HCT116 (cell line): ENCODE data around the gene CAPZA2. TPM values are rescaled to one million over a fixed set of nuclear protein-coding genes. Genes with fewer than 3 reads are reported as not detected.

ENCODE experiments used
- ATAC-seq: fragments of 200-7000 bp; cut with Tn5 transposase; 2 replicates; pipeline ENCODE4 v1.9.1; 2020; ENCODE audit warnings: mild to moderate bottlenecking, moderate library complexity
- BruUV-seq: library from RNA; stranded (reverse); fragments of 400-500 nt; replicated peaks from 2 replicates; lab custom pipeline; 2021; lab: Mats Ljungman, UMichigan
- CTCF ChIA-PET: fragments of 300-600 bp; sonication (Branson Sonifier 250); formaldehyde crosslinking; loops from one replicate; lab custom pipeline; 2021; ENCODE audit warnings: antibody characterized with exemption; lab: Charles Lee
- POLR2A ChIA-PET: fragments of 300-600, 350-600 bp; sonication (Branson Sonifier 250); formaldehyde crosslinking; loops from one replicate; lab custom pipeline; 2021; ENCODE audit warnings: antibody characterized with exemption; lab: Charles Lee
- RAD21 ChIA-PET, 2 experiments: fragments of 300-600 bp; sonication (Branson Sonifier 250); formaldehyde crosslinking; loops; one replicate each; lab custom pipeline; 2023; ENCODE audit warnings: low total read pairs in 2 of 2; ENCODE audit not compliant: uncharacterized antibody in 2 of 2, unreplicated experiment in 2 of 2, low non-redundant PET in 1 of 2; lab: Charles Lee
- DNase-seq: peaks from one replicate; pipeline ENCODE4 v3.0.0-alpha.2; 2010; ENCODE audit warnings: low read depth, low spot score
- H2AFZ ChIP-seq: fragments of 200-600 bp; shearing (Covaris generic), sonication (generic); 2 replicates; pipeline ENCODE4 v1.6.1; 2017; ENCODE audit warnings: low read depth, mixed run types, mixed read lengths, antibody characterized with exemption, low read length; ENCODE audit not compliant: poor library complexity, severe bottlenecking
- H3K27ac ChIP-seq: 2 replicates; pipeline ENCODE4 v1.5.1; 2012; ENCODE audit warnings: low read depth, low read length
- H3K27me3 ChIP-seq: fragments of 200-600 bp; sonication (generic); 2 replicates; pipeline ENCODE4 v1.6.1; 2016; ENCODE audit warnings: mixed run types, low read length, mixed read lengths; ENCODE audit not compliant: insufficient read depth
- H3K36me3 ChIP-seq, 2 experiments: fragments of 200-500 bp in 1 of 2; fragments of 200-600 bp in 1 of 2; sonication (Bioruptor generic) in 1 of 2; sonication (generic) in 1 of 2; 2 replicates each; pipeline versions ENCODE4 v1.5.1 to v1.6.1; 2014 to 2016; ENCODE audit warnings: low read length in 2 of 2, inconsistent platforms in 1 of 2, mixed read lengths in 1 of 2, mixed run types in 1 of 2; ENCODE audit not compliant: insufficient read depth in 2 of 2, control insufficient read depth in 1 of 2
- H3K4me1 ChIP-seq, 2 experiments: fragments of 200-600 bp in 1 of 2; sonication (generic) in 1 of 2; 2 replicates each; pipeline versions ENCODE4 v1.5.1 to v1.6.1; 2012 to 2017; ENCODE audit warnings: low read length in 2 of 2, inconsistent platforms in 1 of 2, mild to moderate bottlenecking in 1 of 2, mixed read lengths in 1 of 2, mixed run types in 1 of 2, moderate library complexity in 1 of 2; ENCODE audit not compliant: insufficient read depth in 2 of 2, control insufficient read depth in 1 of 2
- H3K4me2 ChIP-seq: fragments of 200-600 bp; sonication (generic); 2 replicates; pipeline ENCODE4 v1.6.1; 2017; ENCODE audit warnings: mixed run types, low read length, mixed read lengths
- H3K4me3 ChIP-seq, 2 experiments: fragments of 200-600 bp in 1 of 2; sonication (generic) in 1 of 2; replicated peaks in 1 of 2; 2 replicates each; pipeline ENCODE4 v1.5.1; 2011 to 2016; ENCODE audit warnings: low read length in 2 of 2, control low read depth in 1 of 2, low read depth in 1 of 2, mild to moderate bottlenecking in 1 of 2, mixed read lengths in 1 of 2, mixed run types in 1 of 2
- H3K79me2 ChIP-seq: fragments of 200-600 bp; sonication (generic); 2 replicates; pipeline ENCODE4 v1.6.1; 2017; ENCODE audit warnings: mild to moderate bottlenecking, mixed run types, low read length, moderate library complexity, mixed read lengths; ENCODE audit not compliant: insufficient read depth
- H3K9ac ChIP-seq: fragments of 200-600 bp; sonication (generic); 2 replicates; pipeline ENCODE4 v1.6.1; 2016; ENCODE audit warnings: low read length, mixed read lengths
- H3K9me2 ChIP-seq: fragments of 200-600 bp; sonication (generic), shearing (Covaris generic); 2 replicates; pipeline ENCODE4 v1.6.1; 2017; ENCODE audit warnings: mixed run types, mild to moderate bottlenecking, moderate library complexity; ENCODE audit not compliant: insufficient read depth
- H3K9me3 ChIP-seq, 2 experiments: fragments of 200-500 bp in 1 of 2; fragments of 200-600 bp in 1 of 2; sonication (Bioruptor generic) in 1 of 2; sonication (generic) in 1 of 2; 2 replicates each; pipeline ENCODE4 v1.6.1; 2014 to 2017; ENCODE audit warnings: low read length in 2 of 2, mixed read lengths in 2 of 2, inconsistent platforms in 1 of 2, low read depth in 1 of 2, mild to moderate bottlenecking in 1 of 2, mixed run types in 1 of 2, moderate library complexity in 1 of 2; ENCODE audit not compliant: control insufficient read depth in 1 of 2, insufficient read depth in 1 of 2
- H4K20me1 ChIP-seq: fragments of 200-600 bp; sonication (generic), shearing (Covaris generic); 2 replicates; pipeline ENCODE4 v1.6.1; 2017; ENCODE audit warnings: mixed run types, mild to moderate bottlenecking, moderate library complexity; ENCODE audit not compliant: insufficient read depth
- CBX3 ChIP-seq: IDR thresholded peaks from 2 replicates; pipeline ENCODE4 v1.6.1; 2012; ENCODE audit warnings: low read depth
- CEBPB ChIP-seq: IDR thresholded peaks from 2 replicates; pipeline ENCODE4 v1.6.1; 2012; ENCODE audit warnings: low read depth
- FOSL1 ChIP-seq: IDR thresholded peaks from 2 replicates; pipeline ENCODE4 v1.6.1; 2012; ENCODE audit warnings: low read depth
- MAX ChIP-seq: IDR thresholded peaks from 2 replicates; pipeline ENCODE4 v1.6.1; 2012
- POLR2AphosphoS5 ChIP-seq: IDR thresholded peaks from 2 replicates; pipeline ENCODE4 v1.6.1; 2011; ENCODE audit warnings: mild to moderate bottlenecking, low read depth, low read length, moderate library complexity
- REST ChIP-seq: IDR thresholded peaks from 2 replicates; pipeline ENCODE4 v1.6.1; 2012; ENCODE audit warnings: low read depth
- SIN3A ChIP-seq: IDR thresholded peaks from 2 replicates; pipeline ENCODE4 v1.6.1; 2012; ENCODE audit warnings: low read depth
- SP1 ChIP-seq: IDR thresholded peaks from 2 replicates; pipeline ENCODE4 v1.6.1; 2012; ENCODE audit warnings: low read depth
- SRF ChIP-seq: IDR thresholded peaks from 2 replicates; pipeline ENCODE4 v1.6.1; 2012; ENCODE audit warnings: low read depth
- YY1 ChIP-seq: IDR thresholded peaks from 2 replicates; pipeline ENCODE4 v1.6.1; 2011; ENCODE audit warnings: low read length, low read depth, moderate library complexity, mild to moderate bottlenecking; ENCODE audit not compliant: insufficient replicate concordance; ENCODE audit errors: extremely low read depth
- ZFX ChIP-seq: fragments of 450-650 bp; IDR thresholded peaks from 2 replicates; pipeline ENCODE4 v1.6.1; 2017
- intact Hi-C: fragments of 100-400 bp; cut with micrococcal nuclease; formaldehyde crosslinking; loops from 2 replicates; pipeline ENCODE4 v1.10.0; 2022
- total RNA-seq: library from RNA; stranded (reverse); gene quantifications from one replicate; pipeline ENCODE4 v1.2.1, GENCODE V29; 2021; ENCODE audit not compliant: unreplicated experiment
- TF ChIP-seq, protein P1 (sequence below): IDR thresholded peaks from 2 replicates; pipeline ENCODE4 v1.6.1; 2012

The CAPZA2 gene
- total RNA-seq, 1 experiment from 2014 or later = 135 TPM

GRCh38 chr7:116956477-116956804 lies 94.1 kb downstream of the CAPZA2 start:
- intact Hi-C loops = no loop called here
- Histone ChIP-seq H3K9me3 (no peaks in the 10 kb centered on the region), H3K4me2 (no peak overlapping the region), H3K9me2 (no peaks in the 10 kb centered on the region), H3K4me1 (peaks cover 11 to 30% of the 10 kb centered on the region in 2 experiments), H3K36me3 (no peaks in the 10 kb centered on the region), H3K27me3 (no peaks in the 10 kb centered on the region), H2AFZ (no peak overlapping the region), H4K20me1 (no peaks in the 10 kb centered on the region), H3K27ac (no peak overlapping the region), H3K9ac (no peak overlapping the region), H3K4me3 (no peak overlapping the region), H3K79me2 (peaks cover 24% of the 10 kb centered on the region)
- BruUV-seq = no TSS peak
- ChIA-PET CTCF (no interaction called here), RAD21 (no interaction called here), POLR2A (no interaction called here)
- no peak for DNase-seq
- TF ChIP-seq SRF (no peak), POLR2AphosphoS5 (no peak), SP1 (no peak), FOSL1 (no peak), ZFX (no peak), MAX (no peak), CEBPB (no peak), YY1 (no peak), REST (no peak), CBX3 (no peak), SIN3A (no peak)
- TF ChIP-seq, protein P1, sequence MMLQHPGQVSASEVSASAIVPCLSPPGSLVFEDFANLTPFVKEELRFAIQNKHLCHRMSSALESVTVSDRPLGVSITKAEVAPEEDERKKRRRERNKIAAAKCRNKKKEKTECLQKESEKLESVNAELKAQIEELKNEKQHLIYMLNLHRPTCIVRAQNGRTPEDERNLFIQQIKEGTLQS = no peak
- ATAC-seq = no peak
